Adrenal gland (tissue), 12 donors: Measurements from ENCODE around the gene EMP1. TPM values are rescaled to one million over a fixed set of nuclear protein-coding genes. Genes with fewer than 3 reads are reported as not detected.

Source experiments
- DNase-seq, 7 donors: peaks; one replicate each; pipeline ENCODE4 v3.0.0-alpha.2; 2019 to 2020
- H3K27ac ChIP-seq, 5 donors: fragments of 200-600 bp; sonication (generic) in 4 of 5; 1 replicate in 3 of 5; 2 replicates in 2 of 5; pipeline versions ENCODE4 v1.5.1 to v1.8.0; 2016 to 2020; ENCODE audit warnings: mild to moderate bottlenecking in 1 of 5
- H3K27me3 ChIP-seq: fragments of 200-600 bp; 2 replicates; pipeline ENCODE4 v1.8.0; 2021
- H3K36me3 ChIP-seq, 2 donors: fragments of 200-600 bp; replicated peaks in 1 of 2; 1 replicate in 1 of 2; 2 replicates in 1 of 2; pipeline versions ENCODE4 v1.5.1 to v1.8.0; 2018 to 2022
- H3K4me1 ChIP-seq, 2 donors: fragments of 200-600 bp; replicated peaks in 1 of 2; 1 replicate in 1 of 2; 2 replicates in 1 of 2; pipeline versions ENCODE4 v1.5.1 to v1.8.0; 2018 to 2021
- H3K4me3 ChIP-seq, 4 donors: fragments of 200-600 bp; sonication (generic) in 3 of 4; one replicate each; pipeline ENCODE4 v1.5.1; 2016 to 2018
- H3K9me3 ChIP-seq, 3 donors: fragments of 200-600 bp; sonication (generic) in 1 of 3; replicated peaks in 1 of 3; 1 replicate in 2 of 3; 2 replicates in 1 of 3; pipeline versions ENCODE4 v1.5.1 to v1.8.0; 2016 to 2021
- CTCF ChIP-seq, 6 experiments: fragments of 450-650 bp in 4 of 6; fragments of 200-600 bp in 2 of 6; sonication (generic) in 1 of 6; IDR thresholded peaks; 1 replicate in 5 of 6; 2 replicates in 1 of 6; pipeline versions ENCODE4 v1.5.1 to v1.8.0; 2016 to 2021; ENCODE audit warnings: antibody characterized with exemption in 6 of 6, mild to moderate bottlenecking in 2 of 6, moderate library complexity in 1 of 6
- POLR2A ChIP-seq, 2 donors: fragments of 450-650 bp; IDR thresholded peaks; one replicate each; pipeline ENCODE4 v1.6.1; 2017; ENCODE audit warnings: antibody characterized with exemption in 2 of 2, mild to moderate bottlenecking in 2 of 2, moderate library complexity in 1 of 2
- WGBS, 4 donors: extraction: QIAGEN DNeasy Blood & Tissue Kit in 2 of 4; methylation state at CpG; one replicate each; pipeline versions ENCODE4 v1.1.5 to v1.1.7; 2013 to 2017; 5-methylcytosine and 5-hydroxymethylcytosine counted together
- intact Hi-C, 2 donors: fragments of 100-400 bp; cut with DNase I; formaldehyde crosslinking; loops; one replicate each; pipeline versions ENCODE4 v1.14.1 to v1.15.0; 2022 to 2023
- polyA plus RNA-seq, 3 donors: library from polyadenylated mRNA; stranded (reverse); fragments of 200-250 nt in 2 of 3; fragments of 350-450 nt in 1 of 3; fragmentation: Illumina TruSeq in 1 of 3; extraction: RNeasy Lipid Tissue Mini Kit (QIAGEN cat#74804) in 1 of 3; gene quantifications; one replicate each; pipeline ENCODE4 v1.2.3, GENCODE V29; 2013 to 2014
- total RNA-seq, 9 donors: library from RNA; depleted of rRNA in 4 of 9; stranded (reverse); fragments of >200 nt in 4 of 9; fragments of 120-200 nt in 1 of 9; fragmentation: NEBNext Ultra II Directional in 1 of 9; extraction: Animal tissue kit (Norgen Biotek cat#: 25700) in 1 of 9; gene quantifications; one replicate each; pipeline versions ENCODE4 v1.1.0 to v1.2.4, GENCODE V29; 2013 to 2023
- donor health status: healthy with polysubstance abuse.
- donor health status: Bipolar disorder and iron deficiency.
- donor health status: DM: yes; HTN: yes; CAD: no.
- donor health status: DM: no; HTN: no; CAD: no.
- donor health status: DM: no; HTN: no; CAD: no.
- donor health status: DM: yes; HTN: yes; CAD: no.

Gene EMP1
- total and polyA plus RNA-seq, 12 donors, result 10.0 to 129 (median 66.8) TPM

GRCh38 chr12:13250416-13250815 lies 53.9 kb downstream of the EMP1 start:
- WGBS, 4 donors, result 83 to 100% (median 90%) methylated on average over 1 of the region's 1 CpG; no CpG with 5 or more reads in 1 of the 4 donors
- Histone ChIP-seq H3K4me1 (peaks cover 0 to 3% of the 10 kb centered on the region in 2 donors), H3K4me3 (no peak overlapping the region), H3K36me3 (no peaks in the 10 kb centered on the region), H3K27me3 (no peaks in the 10 kb centered on the region), H3K27ac (no peak overlapping the region), H3K9me3 (no peaks in the 10 kb centered on the region)
- TF ChIP-seq POLR2A (IDR thresholded peaks at IDR 0.05) (no peak), CTCF (IDR thresholded peaks at IDR 0.05) (no peak)
- DNase-seq, result no peak
- intact Hi-C loops, result no loop called here

DNA sequence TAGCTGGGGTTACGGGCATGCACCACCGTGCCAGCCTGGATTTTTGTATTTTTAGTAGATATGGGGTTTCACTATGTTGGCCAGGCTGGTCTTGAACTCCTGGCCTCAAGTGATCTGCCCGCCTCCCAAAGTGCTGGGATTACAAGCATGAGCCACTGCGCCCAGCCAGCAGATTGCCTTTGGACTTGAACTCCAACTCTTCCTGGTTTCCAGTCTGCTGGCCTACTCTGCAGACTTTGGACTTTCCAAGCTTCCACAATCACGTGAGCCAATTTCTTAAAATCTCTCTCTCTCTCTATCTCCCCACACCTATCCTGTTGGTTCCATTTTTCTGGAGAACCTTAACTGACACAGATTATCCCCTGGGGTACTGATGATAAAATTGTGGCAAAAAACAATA lies 55.0 kb downstream of the EMP1 start:
- WGBS, 4 donors, result 78 to 94% (median 84%) methylated on average over 5 of the region's 5 CpGs
- H3K9me3 ChIP-seq, result no peaks in the 10 kb centered on the region
- H3K27ac ChIP-seq, result no peak overlapping the region
- intact Hi-C loops, result no loop called here
- no peak overlapping the region for H3K4me3 ChIP-seq
- H3K27me3 ChIP-seq, result no peaks in the 10 kb centered on the region
- DNase-seq, result no peak
- H3K4me1 ChIP-seq, result peaks cover 0 to 4% of the 10 kb centered on the region in 2 donors
- TF ChIP-seq POLR2A (IDR thresholded peaks at IDR 0.05) (no peak), CTCF (IDR thresholded peaks at IDR 0.05) (no peak)
- no peaks in the 10 kb centered on the region for H3K36me3 ChIP-seq

GRCh38 chr12:13252024-13252423 lies 55.5 kb downstream of the EMP1 start:
- intact Hi-C loops, result no loop called here
- H3K36me3 ChIP-seq, result no peaks in the 10 kb centered on the region
- no peak overlapping the region for H3K4me3 ChIP-seq
- no peaks in the 10 kb centered on the region for H3K9me3 ChIP-seq
- no peak for DNase-seq
- H3K27ac ChIP-seq, result no peak overlapping the region
- TF ChIP-seq CTCF (IDR thresholded peaks at IDR 0.05), result no peak
- TF ChIP-seq POLR2A (IDR thresholded peaks at IDR 0.05), result no peak
- peaks cover 0 to 4% of the 10 kb centered on the region in 2 donors for H3K4me1 ChIP-seq
- no peaks in the 10 kb centered on the region for H3K27me3 ChIP-seq

DNA sequence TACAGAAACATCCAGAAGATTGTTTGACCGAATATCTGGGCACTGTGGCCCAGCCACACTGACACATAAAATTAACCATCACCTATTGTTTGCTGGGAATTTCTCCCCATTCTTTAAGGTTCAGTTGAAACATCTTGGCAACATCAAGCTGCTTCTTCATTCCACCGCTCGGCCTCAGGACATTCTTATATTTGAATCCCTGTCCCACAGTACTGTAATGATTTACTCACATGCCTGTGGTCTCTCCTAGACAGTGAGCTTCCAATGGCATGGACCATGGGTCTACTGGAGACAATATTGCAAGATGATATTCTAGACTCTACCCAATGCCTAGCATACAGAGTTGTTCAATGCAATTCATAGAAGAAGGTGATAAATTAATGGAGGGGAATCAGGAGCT lies 56.1 kb downstream of the EMP1 start:
- no peaks in the 10 kb centered on the region for H3K36me3 ChIP-seq
- no peak for DNase-seq
- peaks cover 0 to 4% of the 10 kb centered on the region in 2 donors for H3K4me1 ChIP-seq
- 87 to 93% (median 89%) methylated on average over 3 of the region's 3 CpGs for WGBS, 4 donors
- no peak overlapping the region for H3K27ac ChIP-seq
- H3K4me3 ChIP-seq, result no peak overlapping the region
- TF ChIP-seq CTCF (IDR thresholded peaks at IDR 0.05), result no peak
- TF ChIP-seq POLR2A (IDR thresholded peaks at IDR 0.05), result no peak
- no peaks in the 10 kb centered on the region for H3K27me3 ChIP-seq
- H3K9me3 ChIP-seq, result no peaks in the 10 kb centered on the region
- intact Hi-C loops, result no loop called here
